ENCODE data around the gene THRA.

- no peak for TF ChIP-seq CTCF (optimal IDR thresholded peaks at IDR 0.05 in 1 of 3, IDR thresholded peaks at IDR 0.05 in 1 of 3, conservative IDR thresholded peaks at IDR 0.05 in 1 of 3; ENCODE audit: extremely low read depth in 1 of 3, insufficient read depth in 2 of 3, low read length in 3 of 3)
- TF ChIP-seq EZH2 (IDR thresholded peaks at IDR 0.05; ENCODE audit: low read length): no peak
These were observed 514 bp downstream of the THRA start for GRCh38 chr17:40063187-40063771.
